Ovary (tissue), 3 donors: ENCODE measurements around the gene BUD31.

ENCODE experiments used
- POLR2A ChIP-seq: fragments of 450-650 bp; IDR thresholded peaks from one replicate; pipeline ENCODE4 v1.6.1; 2017; ENCODE audit warnings: antibody characterized with exemption, mild to moderate bottlenecking, moderate library complexity
- TF ChIP-seq, protein P1 (sequence below), 3 donors: fragments of 450-650 bp in 2 of 3; fragments of 200-600 bp in 1 of 3; IDR thresholded peaks; one replicate each; pipeline versions ENCODE4 v1.5.1 to v1.8.0; 2016 to 2022; ENCODE audit warnings: antibody characterized with exemption in 3 of 3, mild to moderate bottlenecking in 1 of 3
- donor health status: DM: no; HTN: no; CAD: no.

DNA sequence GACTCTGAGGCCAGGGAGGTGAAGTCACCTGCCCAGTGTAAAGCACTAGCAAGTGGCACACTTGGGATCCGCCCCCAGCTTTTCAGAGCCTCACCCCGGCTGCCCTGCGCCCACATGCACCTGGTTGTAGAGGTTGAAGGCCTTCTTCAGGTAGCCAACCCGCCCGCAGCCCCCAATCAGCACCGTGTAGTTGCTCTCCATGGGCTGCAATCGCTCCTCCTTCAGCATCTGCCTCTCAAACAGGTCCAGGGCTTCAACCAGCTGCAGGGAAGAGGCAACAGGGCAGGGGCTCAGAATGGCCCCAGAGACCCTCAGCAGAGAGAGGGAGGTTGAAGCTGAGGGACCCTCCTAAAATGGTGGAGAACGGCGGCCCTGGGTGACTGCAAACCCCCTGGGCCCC, 24.4 kb downstream of the BUD31 start:
- TF ChIP-seq, protein P1, sequence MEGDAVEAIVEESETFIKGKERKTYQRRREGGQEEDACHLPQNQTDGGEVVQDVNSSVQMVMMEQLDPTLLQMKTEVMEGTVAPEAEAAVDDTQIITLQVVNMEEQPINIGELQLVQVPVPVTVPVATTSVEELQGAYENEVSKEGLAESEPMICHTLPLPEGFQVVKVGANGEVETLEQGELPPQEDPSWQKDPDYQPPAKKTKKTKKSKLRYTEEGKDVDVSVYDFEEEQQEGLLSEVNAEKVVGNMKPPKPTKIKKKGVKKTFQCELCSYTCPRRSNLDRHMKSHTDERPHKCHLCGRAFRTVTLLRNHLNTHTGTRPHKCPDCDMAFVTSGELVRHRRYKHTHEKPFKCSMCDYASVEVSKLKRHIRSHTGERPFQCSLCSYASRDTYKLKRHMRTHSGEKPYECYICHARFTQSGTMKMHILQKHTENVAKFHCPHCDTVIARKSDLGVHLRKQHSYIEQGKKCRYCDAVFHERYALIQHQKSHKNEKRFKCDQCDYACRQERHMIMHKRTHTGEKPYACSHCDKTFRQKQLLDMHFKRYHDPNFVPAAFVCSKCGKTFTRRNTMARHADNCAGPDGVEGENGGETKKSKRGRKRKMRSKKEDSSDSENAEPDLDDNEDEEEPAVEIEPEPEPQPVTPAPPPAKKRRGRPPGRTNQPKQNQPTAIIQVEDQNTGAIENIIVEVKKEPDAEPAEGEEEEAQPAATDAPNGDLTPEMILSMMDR (IDR thresholded peaks at IDR 0.05) = no peak
- TF ChIP-seq POLR2A = no peak
